ENCODE data around the gene UBE2S. TPM values are rescaled to one million over a fixed set of nuclear protein-coding genes. Genes with fewer than 3 reads are reported as not detected.

The UBE2S gene
- total and polyA plus RNA-seq, 2 of the 8 experiments (the other 6 are each of a cell fraction or from before 2014, with no cell fraction given): 398 to 530 TPM

DNA sequence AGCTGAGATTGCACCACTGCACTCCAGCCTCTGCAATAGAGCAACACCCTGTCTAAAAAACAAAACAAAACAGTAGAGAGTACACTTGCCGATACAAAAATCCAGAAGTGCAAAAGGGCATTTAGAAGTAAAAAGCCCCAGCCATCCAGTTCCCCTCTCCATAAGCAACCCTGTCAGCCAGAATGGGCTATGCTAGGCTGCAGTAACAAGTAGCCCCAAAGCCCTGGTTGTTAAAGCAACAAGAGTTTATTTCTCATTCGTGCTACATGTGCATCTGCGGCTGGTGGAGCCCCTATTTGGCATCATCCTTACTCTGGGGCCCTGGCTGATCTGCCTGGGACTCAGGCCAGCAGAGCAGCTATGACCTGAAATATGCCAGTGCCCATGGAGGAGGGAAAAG is 16.9 kb upstream of the UBE2S start:
- H3K4me2 ChIP-seq (ENCODE audit: insufficient read depth in 1 of 2, low read depth in 2 of 2, low read length in 2 of 2): no peak overlapping the region
- no peak overlapping the region for H2BK15ac ChIP-seq (ENCODE audit: low read length)
- no peak overlapping the region for H3K4me3 ChIP-seq (ENCODE audit: extremely low read depth in 1 of 4, insufficient read depth in 2 of 4, low read depth in 3 of 4, low read length in 4 of 4)
- H3K9ac ChIP-seq (replicated peaks in 1 of 4; ENCODE audit: extremely low read depth in 1 of 4, low read depth in 3 of 4, low read length in 3 of 4): no peak overlapping the region
- H2BK120ac ChIP-seq (replicated peaks; ENCODE audit: low read depth, low read length): no peak overlapping the region
- ChIA-PET CTCF (ENCODE audit: partially characterized antibody) (interaction anchor here (0.7 to 1.6 kb wide), 2 partner anchors 34 to 548 kb away, joined by 3 to 4 read pairs; no protein-coding TSS in a partner anchor), POLR2A (ENCODE audit: partially characterized antibody) (interaction anchor here (34.6 kb wide), 1 partner anchor 30 kb away, joined by 874 read pairs; the partner anchor contains the start of genes RPL28, TMEM238 and UBE2S)
- H2AK5ac ChIP-seq (ENCODE audit: low read depth, low read length): no peak overlapping the region
- H3K23me2 ChIP-seq (ENCODE audit: low read depth, low read length): no peaks in the 10 kb centered on the region; the same call in 1 of the 2 replicates
- H3K4ac ChIP-seq (replicated peaks; ENCODE audit: insufficient read length, low read depth, low read length): no peak overlapping the region
- FAIRE-seq (no peak), DNase-seq (ENCODE audit: low read depth in 1 of 2, low spot score in 2 of 2) (no peak)
- peaks cover 0 to 6% (median under 1%) of the 10 kb centered on the region in 4 experiments; a peak in 1 of 7 replicates for H3K27me3 ChIP-seq (replicated peaks in 1 of 4; ENCODE audit: control insufficient read depth in 3 of 4, extremely low read depth in 1 of 4, insufficient read depth in 3 of 4, low read length in 3 of 4)
- no peak overlapping the region for H4K5ac ChIP-seq (ENCODE audit: insufficient read length, low read depth, low read length)
- H3K18ac ChIP-seq (ENCODE audit: extremely low read depth, low read length): no peak overlapping the region
- H3K79me1 ChIP-seq (ENCODE audit: low read depth, low read length): no peaks in the 10 kb centered on the region
- H4K8ac ChIP-seq (ENCODE audit: extremely low read depth, insufficient read depth, low read length): no peak overlapping the region
- no peak overlapping the region for H3K14ac ChIP-seq (ENCODE audit: insufficient read length)
- no peak overlapping the region for H3K27ac ChIP-seq (ENCODE audit: low read depth, low read length)
- no peak overlapping the region for H3K56ac ChIP-seq (replicated peaks; ENCODE audit: insufficient read length, low read depth, low read length)
- no peak overlapping the region for H2AFZ ChIP-seq (ENCODE audit: low read length)
- H4K91ac ChIP-seq (replicated peaks; ENCODE audit: insufficient read length, low read length): no peak overlapping the region
- H2BK5ac ChIP-seq (ENCODE audit: low read depth, low read length): no peak overlapping the region
- peaks cover 0 to 1% (median 0%) of the 10 kb centered on the region in 4 experiments; a peak in 1 of 7 replicates for H3K4me1 ChIP-seq (replicated peaks in 1 of 4; ENCODE audit: control insufficient read depth in 3 of 4, insufficient read depth in 4 of 4, low read length in 3 of 4)
- no peak overlapping the region for H2BK20ac ChIP-seq (ENCODE audit: low read length)
- no peaks in the 10 kb centered on the region for H3K36me3 ChIP-seq (ENCODE audit: control insufficient read depth in 2 of 4, insufficient read depth in 4 of 4, low read length in 3 of 4)
- no peak overlapping the region for H2BK12ac ChIP-seq (ENCODE audit: low read depth, low read length)
- H3K79me2 ChIP-seq (ENCODE audit: control insufficient read depth in 1 of 2, insufficient read depth in 2 of 2, low read length in 2 of 2): no peaks in the 10 kb centered on the region
- no peak overlapping the region for H3K23ac ChIP-seq (ENCODE audit: insufficient read length)
- H3K9me3 ChIP-seq (ENCODE audit: insufficient read depth in 2 of 2, low read depth in 1 of 2, low read length in 1 of 2): no peaks in the 10 kb centered on the region; a peak in 1 of 4 replicates
- H4K20me1 ChIP-seq (replicated peaks in 1 of 2; ENCODE audit: control insufficient read depth in 1 of 2, insufficient read depth in 2 of 2, low read length in 2 of 2): no peaks in the 10 kb centered on the region
- 93% methylated on average over 3 of the region's 3 CpGs; no CpG with 5 or more reads in 1 of the 2 experiments for WGBS, 2 experiments (ENCODE audit: extremely low coverage in 1 of 2, insufficient coverage in 1 of 2, insufficient read length in 1 of 2, insufficient replicate concordance in 2 of 2, low coverage in 1 of 2, low lambda C conversion rate in 2 of 2, missing lambda C conversion rate in 1 of 2)
- TF ChIP-seq HDAC6 (IDR thresholded peaks at IDR 0.05; ENCODE audit: low read depth, low read length): no peak
- no peak for TF ChIP-seq RNF2 (IDR thresholded peaks at IDR 0.05; ENCODE audit: borderline replicate concordance, low read depth, low read length, missing control alignments, poor library complexity, severe bottlenecking)
- TF ChIP-seq, protein P1, sequence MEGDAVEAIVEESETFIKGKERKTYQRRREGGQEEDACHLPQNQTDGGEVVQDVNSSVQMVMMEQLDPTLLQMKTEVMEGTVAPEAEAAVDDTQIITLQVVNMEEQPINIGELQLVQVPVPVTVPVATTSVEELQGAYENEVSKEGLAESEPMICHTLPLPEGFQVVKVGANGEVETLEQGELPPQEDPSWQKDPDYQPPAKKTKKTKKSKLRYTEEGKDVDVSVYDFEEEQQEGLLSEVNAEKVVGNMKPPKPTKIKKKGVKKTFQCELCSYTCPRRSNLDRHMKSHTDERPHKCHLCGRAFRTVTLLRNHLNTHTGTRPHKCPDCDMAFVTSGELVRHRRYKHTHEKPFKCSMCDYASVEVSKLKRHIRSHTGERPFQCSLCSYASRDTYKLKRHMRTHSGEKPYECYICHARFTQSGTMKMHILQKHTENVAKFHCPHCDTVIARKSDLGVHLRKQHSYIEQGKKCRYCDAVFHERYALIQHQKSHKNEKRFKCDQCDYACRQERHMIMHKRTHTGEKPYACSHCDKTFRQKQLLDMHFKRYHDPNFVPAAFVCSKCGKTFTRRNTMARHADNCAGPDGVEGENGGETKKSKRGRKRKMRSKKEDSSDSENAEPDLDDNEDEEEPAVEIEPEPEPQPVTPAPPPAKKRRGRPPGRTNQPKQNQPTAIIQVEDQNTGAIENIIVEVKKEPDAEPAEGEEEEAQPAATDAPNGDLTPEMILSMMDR (IDR thresholded peaks at IDR 0.05; ENCODE audit: control extremely low read depth in 1 of 3, insufficient read depth in 1 of 3, low read depth in 1 of 3, low read length in 3 of 3): no peak
- TF ChIP-seq EZH2 (IDR thresholded peaks at IDR 0.05; ENCODE audit: low read depth, low read length, severe bottlenecking): no peak
- no peak for TF ChIP-seq GABPA (IDR thresholded peaks at IDR 0.05; ENCODE audit: borderline replicate concordance, insufficient read depth, low read length)
- TF ChIP-seq POU5F1 (IDR thresholded peaks at IDR 0.05; ENCODE audit: low read depth, low read length): no peak
- no peak for TF ChIP-seq ATF3 (IDR thresholded peaks at IDR 0.05; ENCODE audit: insufficient read depth, low read depth, low read length)
- TF ChIP-seq CTBP2 (IDR thresholded peaks at IDR 0.05; ENCODE audit: borderline replicate concordance, insufficient read depth, insufficient read length, low read length): no peak
- no peak for TF ChIP-seq TAF7 (optimal IDR thresholded peaks at IDR 0.05; ENCODE audit: borderline replicate concordance, low read depth, low read length)

Data from H1 (cell line).